ENCODE measurements around the gene FOXP1.

Gene FOXP1

GRCh38 chr3:71430941-71431552, 152.5 kb downstream of the FOXP1 start:
- H3K9me3 Mint-ChIP-seq (ENCODE audit: low read depth) = no peaks in the 10 kb centered on the region
- peak overlapping the region; percentile 33 for H3K4me3 Mint-ChIP-seq
- peaks cover 15% of the 10 kb centered on the region for H3K36me3 Mint-ChIP-seq
- peak overlapping the region; percentile 96 for H3K27ac Mint-ChIP-seq
- H3K27me3 Mint-ChIP-seq = no peaks in the 10 kb centered on the region
- H3K4me1 Mint-ChIP-seq (ENCODE audit: low read depth) = peaks cover 89% of the 10 kb centered on the region

DNA sequence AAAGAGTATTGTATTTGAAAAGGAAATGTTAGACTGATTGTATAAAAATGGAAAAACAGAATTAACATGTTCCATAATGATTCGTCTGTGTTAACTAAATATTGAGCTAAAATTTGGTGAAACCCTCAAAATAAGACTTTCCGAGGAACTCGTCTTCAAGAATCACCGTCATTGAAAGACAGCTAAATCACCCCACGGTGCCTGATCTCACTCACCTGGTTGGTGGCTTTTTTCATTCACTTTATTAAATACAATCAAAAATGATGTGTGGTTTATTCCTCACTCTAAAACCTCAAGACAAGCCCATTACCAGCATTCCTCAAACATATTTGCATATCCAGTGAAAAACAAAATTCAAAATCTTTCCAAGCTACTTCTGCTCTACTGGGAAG, 153.9 kb downstream of the FOXP1 start:
- Mint-ChIP-seq H3K36me3 (peaks cover 18% of the 10 kb centered on the region), H3K4me1 (ENCODE audit: low read depth) (peaks cover 97% of the 10 kb centered on the region), H3K27me3 (no peaks in the 10 kb centered on the region), H3K27ac (peak overlapping the region; percentile 96), H3K9me3 (ENCODE audit: low read depth) (no peaks in the 10 kb centered on the region), H3K4me3 (peak overlapping the region; percentile 72)

DNA sequence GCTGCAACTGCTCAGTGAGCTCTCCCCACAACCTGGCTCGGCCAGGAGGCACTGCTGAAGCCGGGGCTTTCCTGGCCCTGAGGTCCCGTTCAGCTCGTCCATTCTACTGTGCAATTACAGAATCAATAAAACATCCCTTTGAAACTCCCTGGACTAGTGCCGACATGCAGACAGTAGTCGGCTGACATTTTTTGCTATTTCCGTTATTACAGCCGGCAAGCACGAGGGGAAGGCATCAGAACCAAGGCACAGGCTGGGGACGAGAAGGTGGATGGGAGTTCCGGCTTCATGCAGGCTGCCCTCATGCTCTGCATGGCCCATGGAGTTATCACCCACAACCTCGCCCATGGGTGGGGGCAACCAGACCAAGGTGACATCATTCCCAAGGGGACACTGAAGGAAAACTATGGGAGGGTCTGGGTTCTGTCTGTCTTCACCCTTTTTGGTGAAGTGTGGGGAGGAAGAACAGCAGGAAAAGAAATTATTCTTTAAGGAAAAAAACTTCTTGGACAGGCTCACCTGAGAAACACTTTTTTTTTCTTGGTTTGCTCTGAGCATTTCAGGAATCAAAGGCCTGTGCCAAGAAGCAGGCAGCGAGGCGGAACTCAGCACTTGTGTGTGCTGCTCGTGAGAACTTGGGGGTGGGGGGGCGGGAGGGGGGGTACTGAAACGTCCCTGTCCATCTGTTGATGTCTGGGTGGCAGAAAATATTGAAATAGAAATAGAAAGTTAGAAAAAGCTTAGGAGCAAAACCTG, 154.5 kb downstream of the FOXP1 start:
- Mint-ChIP-seq H3K4me3 (peak overlapping the region; percentile 72), H3K27me3 (no peaks in the 10 kb centered on the region), H3K27ac (peak overlapping the region; percentile 96), H3K9me3 (ENCODE audit: low read depth) (no peaks in the 10 kb centered on the region), H3K4me1 (ENCODE audit: low read depth) (peaks cover 97% of the 10 kb centered on the region), H3K36me3 (peaks cover 24% of the 10 kb centered on the region)

- Mint-ChIP-seq H3K27me3 (no peaks in the 10 kb centered on the region), H3K36me3 (peaks cover 29% of the 10 kb centered on the region), H3K9me3 (ENCODE audit: low read depth) (no peaks in the 10 kb centered on the region), H3K4me1 (ENCODE audit: low read depth) (peaks cover 96% of the 10 kb centered on the region), H3K4me3 (peak overlapping the region; percentile 46), H3K27ac (peak overlapping the region; percentile 96)
These were observed 157.9 kb downstream of the FOXP1 start for GRCh38 chr3:71425491-71426071.

DNA sequence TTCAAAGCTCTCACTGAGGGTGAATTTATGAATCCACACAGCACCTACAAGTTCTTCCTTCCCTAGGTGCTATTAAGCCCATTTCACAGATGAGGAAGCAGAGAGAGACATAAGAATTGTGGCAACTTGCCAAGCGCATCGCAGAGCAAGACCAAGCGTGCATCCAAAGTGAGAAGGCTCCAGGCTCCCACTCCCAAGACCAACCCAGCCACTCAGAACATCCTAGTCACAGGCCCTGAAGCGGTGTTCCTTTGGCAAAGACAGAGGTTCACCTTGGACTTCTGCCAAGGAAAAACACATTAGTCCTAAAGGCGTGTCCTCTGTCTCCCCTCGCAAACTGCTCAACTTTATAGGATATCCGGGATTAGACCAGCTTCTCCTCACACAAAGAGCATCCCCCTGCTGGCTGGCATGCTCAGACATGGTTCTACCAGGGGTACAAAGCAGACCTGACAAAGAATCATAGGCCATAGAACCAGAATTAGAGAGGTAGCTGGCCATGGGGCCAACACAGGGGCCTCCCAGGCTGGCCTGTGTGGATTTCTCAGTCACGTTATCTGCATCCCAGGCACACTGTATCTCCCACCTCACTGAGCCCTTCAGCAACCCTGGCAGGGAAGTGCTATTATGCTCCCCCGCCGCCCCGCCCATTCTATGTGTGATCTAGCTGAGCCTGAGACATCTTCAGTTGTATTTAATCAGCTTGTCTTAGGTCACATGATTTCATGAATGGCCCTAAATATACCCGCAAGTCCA, 160.2 kb downstream of the FOXP1 start:
- H3K9me3 Mint-ChIP-seq (ENCODE audit: low read depth) = no peaks in the 10 kb centered on the region
- H3K4me3 Mint-ChIP-seq = peak overlapping the region; percentile 69
- H3K27me3 Mint-ChIP-seq = no peaks in the 10 kb centered on the region
- peaks cover 94% of the 10 kb centered on the region for H3K4me1 Mint-ChIP-seq (ENCODE audit: low read depth)
- H3K36me3 Mint-ChIP-seq = peaks cover 29% of the 10 kb centered on the region
- peak overlapping the region; percentile 98 for H3K27ac Mint-ChIP-seq

GRCh38 chr3:71421820-71422566, 161.5 kb downstream of the FOXP1 start:
- no peaks in the 10 kb centered on the region for H3K27me3 Mint-ChIP-seq
- H3K4me1 Mint-ChIP-seq (ENCODE audit: low read depth) = peaks cover 94% of the 10 kb centered on the region
- peak overlapping the region; percentile 69 for H3K4me3 Mint-ChIP-seq
- peaks cover 26% of the 10 kb centered on the region for H3K36me3 Mint-ChIP-seq
- no peaks in the 10 kb centered on the region for H3K9me3 Mint-ChIP-seq (ENCODE audit: low read depth)
- peak overlapping the region; percentile 98 for H3K27ac Mint-ChIP-seq

DNA sequence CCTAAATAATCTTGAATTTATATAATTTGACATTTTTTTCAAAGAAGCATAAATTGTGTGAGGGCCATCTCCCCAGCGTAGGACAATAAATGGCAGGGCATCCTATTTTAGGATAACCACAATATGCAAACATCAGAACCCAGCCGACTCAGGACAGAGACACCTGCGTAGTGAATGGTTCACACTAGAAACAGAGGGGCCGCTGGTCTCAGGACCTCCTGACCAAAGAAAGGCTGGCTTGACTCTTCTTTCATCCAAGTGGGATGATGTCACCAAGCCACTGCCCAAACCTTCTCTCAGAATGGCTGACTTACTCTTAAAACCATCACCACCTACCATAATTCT, 162.1 kb downstream of the FOXP1 start:
- peaks cover 96% of the 10 kb centered on the region for H3K4me1 Mint-ChIP-seq (ENCODE audit: low read depth)
- H3K36me3 Mint-ChIP-seq = peaks cover 23% of the 10 kb centered on the region
- H3K27ac Mint-ChIP-seq = peak overlapping the region; percentile 98
- H3K4me3 Mint-ChIP-seq = peak overlapping the region; percentile 69
- no peaks in the 10 kb centered on the region for H3K9me3 Mint-ChIP-seq (ENCODE audit: low read depth)
- no peaks in the 10 kb centered on the region for H3K27me3 Mint-ChIP-seq

GRCh38 chr3:71419369-71419768, 164.2 kb downstream of the FOXP1 start:
- Mint-ChIP-seq H3K4me3 (no peak overlapping the region), H3K36me3 (peaks cover 12% of the 10 kb centered on the region), H3K9me3 (ENCODE audit: low read depth) (no peaks in the 10 kb centered on the region), H3K4me1 (ENCODE audit: low read depth) (peaks cover 96% of the 10 kb centered on the region), H3K27me3 (no peaks in the 10 kb centered on the region), H3K27ac (peak overlapping the region; percentile 98)

DNA sequence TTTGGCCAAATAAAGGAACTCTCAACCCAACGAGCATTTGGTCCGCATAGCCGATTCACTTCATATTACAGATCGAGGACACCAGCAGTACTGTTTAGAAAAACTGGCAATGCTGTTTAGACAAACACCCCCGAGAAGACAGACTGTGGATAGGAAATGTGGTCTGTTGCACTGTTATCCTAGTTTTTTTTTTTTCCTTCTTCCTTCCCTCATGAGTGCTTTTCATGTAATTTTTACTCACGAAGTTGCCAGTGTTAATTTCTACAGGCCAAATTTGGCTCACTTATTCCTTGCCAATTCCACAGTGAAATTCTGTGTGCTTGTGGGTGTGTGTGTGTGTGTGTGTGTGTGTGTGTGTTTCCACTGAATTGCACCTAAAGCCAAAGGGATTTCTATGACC, 165.7 kb downstream of the FOXP1 start:
- H3K27me3 Mint-ChIP-seq = no peaks in the 10 kb centered on the region
- peak overlapping the region; percentile 95 for H3K27ac Mint-ChIP-seq
- peak overlapping the region; percentile 77 for H3K4me3 Mint-ChIP-seq
- H3K4me1 Mint-ChIP-seq (ENCODE audit: low read depth) = peaks cover 96% of the 10 kb centered on the region
- H3K36me3 Mint-ChIP-seq = peaks cover 7% of the 10 kb centered on the region
- no peaks in the 10 kb centered on the region for H3K9me3 Mint-ChIP-seq (ENCODE audit: low read depth)

- Mint-ChIP-seq H3K4me1 (ENCODE audit: low read depth) (peaks cover 96% of the 10 kb centered on the region), H3K4me3 (peak overlapping the region; percentile 77), H3K27ac (peak overlapping the region; percentile 95), H3K27me3 (no peaks in the 10 kb centered on the region), H3K36me3 (peaks cover 12% of the 10 kb centered on the region), H3K9me3 (ENCODE audit: low read depth) (no peaks in the 10 kb centered on the region)
These were observed 166.7 kb downstream of the FOXP1 start for GRCh38 chr3:71416876-71417275.

GRCh38 chr3:71415681-71416122, 167.8 kb downstream of the FOXP1 start:
- Mint-ChIP-seq H3K27me3 (no peaks in the 10 kb centered on the region), H3K36me3 (peaks cover 10% of the 10 kb centered on the region), H3K4me1 (ENCODE audit: low read depth) (peaks cover 92% of the 10 kb centered on the region), H3K27ac (peak overlapping the region; percentile 95), H3K4me3 (peak overlapping the region; percentile 77), H3K9me3 (ENCODE audit: low read depth) (no peaks in the 10 kb centered on the region)

DNA sequence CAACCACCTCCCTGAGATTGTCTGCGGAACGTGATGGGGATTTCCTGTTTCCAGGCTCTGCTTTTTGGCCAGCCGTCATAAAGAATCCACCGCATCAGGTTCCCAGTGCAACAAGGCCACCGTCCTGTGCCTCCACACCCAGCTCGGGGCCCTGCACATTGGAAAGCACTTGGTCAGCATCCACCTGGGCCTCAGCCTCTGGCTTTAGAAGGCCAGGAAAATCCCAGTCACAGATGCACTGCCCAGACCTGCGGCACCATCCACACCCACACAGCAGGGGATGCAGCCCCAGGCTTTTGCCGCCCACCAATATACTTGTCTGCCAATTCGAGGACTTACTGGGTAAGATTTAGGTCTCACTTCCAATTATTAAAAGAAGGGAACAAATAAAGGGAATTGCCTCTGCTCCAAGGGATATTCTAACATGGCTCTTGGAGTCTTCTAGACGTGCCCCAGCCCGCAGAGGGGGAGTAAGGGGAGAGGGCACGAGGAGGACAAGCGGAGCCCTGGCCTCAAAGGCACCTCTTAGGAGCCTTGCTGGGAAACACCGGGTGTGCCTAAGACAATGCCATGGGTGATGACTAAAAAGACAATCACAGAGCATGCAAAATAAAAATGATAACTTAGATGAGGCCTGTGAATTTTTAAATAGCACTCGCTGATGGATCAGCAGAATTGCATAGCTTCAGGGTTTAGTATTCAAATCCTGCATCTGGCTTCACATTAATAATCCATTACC, 169.2 kb downstream of the FOXP1 start:
- no peak overlapping the region for H3K4me3 Mint-ChIP-seq
- H3K27ac Mint-ChIP-seq = peak overlapping the region; percentile 95
- peaks cover 93% of the 10 kb centered on the region for H3K4me1 Mint-ChIP-seq (ENCODE audit: low read depth)

DNA sequence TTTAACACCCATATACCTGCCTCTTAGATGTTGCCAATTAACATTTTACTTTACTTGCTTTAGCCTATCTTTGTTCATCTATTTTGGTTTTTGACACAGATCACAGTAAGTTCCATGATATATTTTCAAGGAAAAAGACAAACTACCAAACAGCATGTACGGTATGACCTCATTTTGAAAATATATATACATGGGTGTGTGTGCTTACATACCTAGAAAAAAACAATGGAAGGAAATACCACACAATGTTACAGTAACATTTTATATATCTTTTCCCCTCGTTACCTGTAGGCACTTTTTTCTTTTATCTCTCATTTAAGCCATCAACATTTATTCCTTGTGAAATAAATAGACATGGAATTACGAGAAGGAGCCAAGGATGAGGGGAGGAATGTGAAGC, 170.0 kb downstream of the FOXP1 start:
- no peaks in the 10 kb centered on the region for H3K9me3 Mint-ChIP-seq (ENCODE audit: low read depth)
- H3K4me1 Mint-ChIP-seq (ENCODE audit: low read depth) = peaks cover 95% of the 10 kb centered on the region
- H3K27ac Mint-ChIP-seq = peak overlapping the region; percentile 90
- H3K27me3 Mint-ChIP-seq = no peaks in the 10 kb centered on the region
- H3K36me3 Mint-ChIP-seq = peaks cover 10% of the 10 kb centered on the region
- H3K4me3 Mint-ChIP-seq = no peak overlapping the region

More for the DNA sequence above, 169.2 kb downstream of the FOXP1 start:
- Mint-ChIP-seq H3K9me3 (ENCODE audit: low read depth) (no peaks in the 10 kb centered on the region), H3K27me3 (no peaks in the 10 kb centered on the region), H3K36me3 (peaks cover 10% of the 10 kb centered on the region)

DNA sequence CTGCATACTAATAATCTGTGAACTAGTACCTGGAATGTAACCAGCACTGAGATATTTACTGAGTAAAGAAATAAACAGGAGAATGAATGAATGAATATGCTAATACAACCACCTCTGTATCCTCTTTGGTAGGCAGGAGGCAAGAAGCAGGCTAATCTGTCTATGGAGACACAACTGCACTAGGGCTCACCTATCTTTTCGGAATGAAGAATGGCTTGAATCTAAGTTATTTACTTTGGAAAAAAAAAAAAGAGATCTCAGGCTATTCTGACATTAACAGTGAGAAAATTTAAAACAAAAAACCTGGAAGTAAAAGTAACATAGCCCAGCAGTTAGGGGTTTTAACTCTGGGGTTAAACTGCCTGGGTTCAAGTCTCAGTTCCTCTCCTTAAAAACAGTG, 174.2 kb downstream of the FOXP1 start:
- H3K36me3 Mint-ChIP-seq = peaks cover 26% of the 10 kb centered on the region
- H3K4me3 Mint-ChIP-seq = no peak overlapping the region
- H3K27me3 Mint-ChIP-seq = no peaks in the 10 kb centered on the region
- no peaks in the 10 kb centered on the region for H3K9me3 Mint-ChIP-seq (ENCODE audit: low read depth)
- H3K27ac Mint-ChIP-seq = peak overlapping the region; percentile 46
- peaks cover 82% of the 10 kb centered on the region for H3K4me1 Mint-ChIP-seq (ENCODE audit: low read depth)
